H9 (cell line): ENCODE measurements around the gene PGR. TPM values are rescaled to one million over a fixed set of nuclear protein-coding genes. Genes with fewer than 3 reads are reported as not detected.

Experiments used
- DNase-seq: peaks from one replicate; pipeline ENCODE4 v3.0.0-alpha.2; 2017
- H2AFZ ChIP-seq: one replicate; pipeline ENCODE4 v1.6.1; 2013; ENCODE audit warnings: mild to moderate bottlenecking, low read length, control low read depth, moderate library complexity
- H2AK5ac ChIP-seq: 2 replicates; pipeline ENCODE4 v1.6.1; 2013; ENCODE audit warnings: low read length, control low read depth, mixed read lengths; ENCODE audit not compliant: insufficient read length
- H2BK120ac ChIP-seq: one replicate; pipeline ENCODE4 v1.6.1; 2013; ENCODE audit warnings: low read depth, mild to moderate bottlenecking, low read length, control low read depth, inconsistent platforms; ENCODE audit not compliant: poor library complexity, severe bottlenecking
- H2BK12ac ChIP-seq: 2 replicates; pipeline ENCODE4 v1.6.1; 2013; ENCODE audit warnings: low read length, control low read depth, mixed read lengths, low read depth; ENCODE audit not compliant: insufficient read length
- H2BK15ac ChIP-seq: 2 replicates; pipeline ENCODE4 v1.6.1; 2013; ENCODE audit warnings: low read depth, low read length, control low read depth
- H2BK20ac ChIP-seq: one replicate; pipeline ENCODE4 v1.6.1; 2013; ENCODE audit warnings: low read depth, mild to moderate bottlenecking, low read length, control low read depth, inconsistent platforms; ENCODE audit not compliant: poor library complexity, severe bottlenecking
- H2BK5ac ChIP-seq: 2 replicates; pipeline ENCODE4 v1.6.1; 2013; ENCODE audit warnings: low read length, control low read depth, mixed read lengths; ENCODE audit not compliant: insufficient read length
- H3K14ac ChIP-seq: 2 replicates; pipeline ENCODE4 v1.6.1; 2013; ENCODE audit warnings: low read length, control low read depth; ENCODE audit not compliant: insufficient read depth
- H3K18ac ChIP-seq: 2 replicates; pipeline ENCODE4 v1.6.1; 2013; ENCODE audit warnings: low read depth, mild to moderate bottlenecking, mixed read lengths, low read length, control low read depth; ENCODE audit not compliant: insufficient read length
- H3K23ac ChIP-seq: 2 replicates; pipeline ENCODE4 v1.6.1; 2013; ENCODE audit warnings: low read length, control low read depth, mixed read lengths, low read depth; ENCODE audit not compliant: insufficient read length
- H3K23me2 ChIP-seq: 2 replicates; pipeline ENCODE4 v1.6.1; 2013; ENCODE audit warnings: low read depth, mild to moderate bottlenecking, mixed read lengths, low read length, control low read depth; ENCODE audit not compliant: insufficient read length, poor library complexity, severe bottlenecking
- H3K27ac ChIP-seq: 2 replicates; pipeline ENCODE4 v1.5.1; 2013; ENCODE audit warnings: low read length, control low read depth, mixed read lengths, low read depth; ENCODE audit not compliant: insufficient read length
- H3K27me3 ChIP-seq: 2 replicates; pipeline ENCODE4 v1.6.1; 2013; ENCODE audit warnings: low read length, control low read depth, inconsistent platforms; ENCODE audit not compliant: insufficient read depth
- H3K4ac ChIP-seq: 2 replicates; pipeline ENCODE4 v1.6.1; 2013; ENCODE audit warnings: low read depth, mild to moderate bottlenecking, control low read depth, inconsistent platforms, low read length, moderate library complexity
- H3K4me1 ChIP-seq: 2 replicates; pipeline ENCODE4 v1.6.1; 2013; ENCODE audit warnings: low read length, control low read depth, inconsistent platforms; ENCODE audit not compliant: insufficient read depth
- H3K4me2 ChIP-seq: 2 replicates; pipeline ENCODE4 v1.6.1; 2013; ENCODE audit warnings: low read length, control low read depth, mixed read lengths; ENCODE audit not compliant: insufficient read length, insufficient read depth
- H3K56ac ChIP-seq: 2 replicates; pipeline ENCODE4 v1.6.1; 2013; ENCODE audit warnings: low read depth, mild to moderate bottlenecking, mixed read lengths, low read length, control low read depth; ENCODE audit not compliant: insufficient read length
- H3K79me1 ChIP-seq: 2 replicates; pipeline ENCODE4 v1.6.1; 2013; ENCODE audit warnings: low read depth, mild to moderate bottlenecking, moderate library complexity, low read length, control low read depth, inconsistent platforms; ENCODE audit not compliant: insufficient read depth, poor library complexity, severe bottlenecking
- H3K79me2 ChIP-seq: 2 replicates; pipeline ENCODE4 v1.6.1; 2013; ENCODE audit warnings: low read length, control low read depth, inconsistent platforms; ENCODE audit not compliant: insufficient read depth
- H3K9ac ChIP-seq: 2 replicates; pipeline ENCODE4 v1.6.1; 2013; ENCODE audit warnings: low read length, control low read depth, mixed read lengths; ENCODE audit not compliant: insufficient read length; ENCODE audit errors: extremely low read depth
- H3K9me3 ChIP-seq: one replicate; pipeline ENCODE4 v1.6.1; 2013; ENCODE audit warnings: low read depth, low read length, inconsistent platforms; ENCODE audit not compliant: control insufficient read depth
- H3T11ph ChIP-seq: one replicate; pipeline ENCODE4 v1.6.1; 2013; ENCODE audit warnings: mild to moderate bottlenecking, low read length, control low read depth, inconsistent platforms
- H4K20me1 ChIP-seq: one replicate; pipeline ENCODE4 v1.6.1; 2013; ENCODE audit not compliant: control insufficient read depth, insufficient read length, insufficient read depth
- H4K5ac ChIP-seq: 2 replicates; pipeline ENCODE4 v1.6.1; 2013; ENCODE audit warnings: low read depth, mild to moderate bottlenecking, mixed read lengths, low read length, control low read depth; ENCODE audit not compliant: insufficient read length
- H4K8ac ChIP-seq: replicated peaks from 2 replicates; pipeline ENCODE4 v1.6.1; 2013; ENCODE audit warnings: low read length, control low read depth, mixed read lengths, low read depth; ENCODE audit not compliant: insufficient read length
- H4K91ac ChIP-seq: 2 replicates; pipeline ENCODE4 v1.6.1; 2013; ENCODE audit warnings: low read depth, mild to moderate bottlenecking, moderate library complexity, mixed read lengths, low read length, control low read depth; ENCODE audit not compliant: insufficient read length
- H3K27ac Mint-ChIP-seq, 3 experiments: 2 replicates in 2 of 3; 3 replicates in 1 of 3; pipeline ENCODE4 v1.8.0; 2020 to 2021; ENCODE audit warnings: mixed read lengths in 3 of 3, mild to moderate bottlenecking in 1 of 3, moderate library complexity in 1 of 3
- H3K27me3 Mint-ChIP-seq: 2 replicates; pipeline ENCODE4 v1.8.0; 2021; ENCODE audit warnings: low read depth, mild to moderate bottlenecking, moderate library complexity, mixed read lengths
- H3K36me3 Mint-ChIP-seq, 3 experiments: 2 replicates in 2 of 3; 3 replicates in 1 of 3; pipeline ENCODE4 v1.8.0; 2020 to 2021; ENCODE audit warnings: low read depth in 3 of 3, mixed read lengths in 3 of 3; ENCODE audit not compliant: insufficient read depth in 1 of 3
- H3K4me1 Mint-ChIP-seq, 2 experiments: 2 replicates each; pipeline ENCODE4 v1.8.0; 2020; ENCODE audit warnings: mixed read lengths in 2 of 2
- H3K4me3 Mint-ChIP-seq, 2 experiments: 2 replicates in 1 of 2; 3 replicates in 1 of 2; pipeline ENCODE4 v1.8.0; 2020 to 2021; ENCODE audit warnings: mild to moderate bottlenecking in 2 of 2, mixed read lengths in 2 of 2, moderate library complexity in 1 of 2
- H3K9me3 Mint-ChIP-seq, 2 experiments: 2 replicates in 1 of 2; 3 replicates in 1 of 2; pipeline ENCODE4 v1.8.0; 2020; ENCODE audit warnings: mild to moderate bottlenecking in 2 of 2, mixed read lengths in 2 of 2, moderate library complexity in 1 of 2
- CTCF ChIP-seq: fragments of 200-600 bp; sonication (generic); conservative IDR thresholded peaks from 3 replicates; pipeline ENCODE4 v1.8.0; 2021; ENCODE audit warnings: antibody characterized with exemption, mild to moderate bottlenecking
- WGBS: extraction: QIAGEN DNeasy Blood & Tissue Kit; methylation state at CpG from one replicate; pipeline ENCODE4 v1.1.7; 2013; ENCODE audit warnings: missing lambda C conversion rate, low lambda C conversion rate, mixed read lengths; ENCODE audit not compliant: insufficient read length; ENCODE audit errors: extremely low coverage; 5-methylcytosine and 5-hydroxymethylcytosine counted together
- total RNA-seq: library from RNA; stranded (reverse); gene quantifications from 2 replicates; pipeline ENCODE4 v1.2.1, GENCODE V29; 2021

The PGR gene
- total RNA-seq, 1 experiment from 2014 or later: 0.02 TPM

- Histone ChIP-seq H3K9ac (no peak overlapping the region), H2AFZ (no peak overlapping the region), H3K56ac (no peak overlapping the region), H2BK20ac (no peak overlapping the region), H4K20me1 (no peaks in the 10 kb centered on the region), H3K18ac (no peak overlapping the region), H3K23ac (no peak overlapping the region), H3K9me3 (no peaks in the 10 kb centered on the region), H3K79me2 (no peaks in the 10 kb centered on the region), H2BK120ac (no peak overlapping the region), H4K91ac (no peak overlapping the region), H3K4me1 (no peaks in the 10 kb centered on the region), H2BK5ac (no peak overlapping the region), H3K4me2 (no peak overlapping the region), H3K27me3 (no peaks in the 10 kb centered on the region), H3K14ac (no peak overlapping the region), H2BK15ac (no peak overlapping the region), H4K5ac (no peak overlapping the region), H3K27ac (no peak overlapping the region), H3K79me1 (no peaks in the 10 kb centered on the region), H3K4ac (no peak overlapping the region), H2AK5ac (no peak overlapping the region), H4K8ac (no peak overlapping the region), H2BK12ac (no peak overlapping the region), H3K23me2 (no peaks in the 10 kb centered on the region), H3T11ph (no peak overlapping the region)
- no CpG with 5 or more reads among the region's 3 CpGs for WGBS
- TF ChIP-seq CTCF: no peak
- Mint-ChIP-seq H3K27ac (no peak overlapping the region; a peak in 1 of 7 replicates), H3K9me3 (no peaks in the 10 kb centered on the region; a peak in 1 of 5 replicates), H3K27me3 (no peaks in the 10 kb centered on the region), H3K4me1 (no peaks in the 10 kb centered on the region), H3K4me3 (no peak overlapping the region), H3K36me3 (no peaks in the 10 kb centered on the region)
- no peak for DNase-seq
Observed at GRCh38 chr11:101176381-101176780, 46.8 kb upstream of the PGR start.
